Measurements from ENCODE around the gene EWSR1.

Gene EWSR1

GRCh38 chr22:29300807-29301601 is 32.9 kb downstream of the EWSR1 start:
- no peak for DNase-seq (ENCODE audit: low read depth)
- no peak overlapping the region for H3K4me3 ChIP-seq (ENCODE audit: low read depth, low read length)

- H3K4me3 ChIP-seq (ENCODE audit: low read depth, low read length) = no peak overlapping the region
- no peak for DNase-seq (ENCODE audit: low read depth)
These were observed 33.8 kb downstream of the EWSR1 start for GRCh38 chr22:29301716-29302401.

- H3K4me3 ChIP-seq (ENCODE audit: low read depth, low read length) = no peak overlapping the region
- DNase-seq (ENCODE audit: low read depth) = no peak
These were observed 34.3 kb downstream of the EWSR1 start for GRCh38 chr22:29302402-29302680.

GRCh38 chr22:29302681-29303465 is 34.8 kb downstream of the EWSR1 start:
- H3K4me3 ChIP-seq (ENCODE audit: low read depth, low read length) = no peak overlapping the region

GRCh38 chr22:29305836-29306174 is 37.7 kb downstream of the EWSR1 start:
- DNase-seq (ENCODE audit: low read depth) = no peak
- peak overlapping the region; percentile 86 for H3K4me3 ChIP-seq (ENCODE audit: low read depth, low read length)

More at GRCh38 chr22:29302681-29303465, 34.8 kb downstream of the EWSR1 start:
- DNase-seq (ENCODE audit: low read depth) = no peak

- peak within 1 kb of the TSS; percentile 86 for H3K4me3 ChIP-seq (ENCODE audit: low read depth, low read length)
- no peak for DNase-seq (ENCODE audit: low read depth)
These were observed 38.2 kb downstream of the EWSR1 start, which contains the start of gene GAS2L1 for GRCh38 chr22:29306175-29306834. GAS2L1 (plus strand) TSS chr22:29306650; CDS start chr22:29308106, 1,456 bp downstream.

GRCh38 chr22:29306835-29307595 is 38.9 kb downstream of the EWSR1 start:
- H3K4me3 ChIP-seq (ENCODE audit: low read depth, low read length) = peak overlapping the region; percentile 86
- no peak for DNase-seq (ENCODE audit: low read depth)

GRCh38 chr22:29307596-29308147 is 39.6 kb downstream of the EWSR1 start:
- peak overlapping the region; percentile 86 for H3K4me3 ChIP-seq (ENCODE audit: low read depth, low read length)
- DNase-seq (ENCODE audit: low read depth) = no peak

GRCh38 chr22:29308148-29308790 is 40.2 kb downstream of the EWSR1 start:
- H3K4me3 ChIP-seq (ENCODE audit: low read depth, low read length) = no peak overlapping the region
- no peak for DNase-seq (ENCODE audit: low read depth)

GRCh38 chr22:29308791-29309262 is 40.8 kb downstream of the EWSR1 start:
- no peak for DNase-seq (ENCODE audit: low read depth)
- H3K4me3 ChIP-seq (ENCODE audit: low read depth, low read length) = no peak overlapping the region

- no peak for DNase-seq (ENCODE audit: low read depth)
- H3K4me3 ChIP-seq (ENCODE audit: low read depth, low read length) = no peak overlapping the region
These were observed 41.4 kb downstream of the EWSR1 start for GRCh38 chr22:29309332-29310064.

GRCh38 chr22:29310065-29310862 is 42.2 kb downstream of the EWSR1 start:
- DNase-seq (ENCODE audit: low read depth) = no peak
- H3K4me3 ChIP-seq (ENCODE audit: low read depth, low read length) = no peak overlapping the region

GRCh38 chr22:29310863-29311339 is 42.8 kb downstream of the EWSR1 start:
- peak; percentile 90 for DNase-seq (ENCODE audit: low read depth)
- no peak overlapping the region for H3K4me3 ChIP-seq (ENCODE audit: low read depth, low read length)

GRCh38 chr22:29311464-29312217 is 43.6 kb downstream of the EWSR1 start:
- H3K4me3 ChIP-seq (ENCODE audit: low read depth, low read length) = no peak overlapping the region

GRCh38 chr22:29312218-29313125 is 44.4 kb downstream of the EWSR1 start:
- no peak overlapping the region for H3K4me3 ChIP-seq (ENCODE audit: low read depth, low read length)
- no peak for DNase-seq (ENCODE audit: low read depth)

More at GRCh38 chr22:29311464-29312217, 43.6 kb downstream of the EWSR1 start:
- no peak for DNase-seq (ENCODE audit: low read depth)

All from skeletal muscle cell (primary cell).